Measurements from ENCODE around the gene KNSTRN. TPM values are rescaled to one million over a fixed set of nuclear protein-coding genes. Genes with fewer than 3 reads are reported as not detected.

The KNSTRN gene
- polyA plus RNA-seq, 2 of the 4 experiments (the other 2 are of a cell fraction): 48.0 to 50.3 TPM

DNA sequence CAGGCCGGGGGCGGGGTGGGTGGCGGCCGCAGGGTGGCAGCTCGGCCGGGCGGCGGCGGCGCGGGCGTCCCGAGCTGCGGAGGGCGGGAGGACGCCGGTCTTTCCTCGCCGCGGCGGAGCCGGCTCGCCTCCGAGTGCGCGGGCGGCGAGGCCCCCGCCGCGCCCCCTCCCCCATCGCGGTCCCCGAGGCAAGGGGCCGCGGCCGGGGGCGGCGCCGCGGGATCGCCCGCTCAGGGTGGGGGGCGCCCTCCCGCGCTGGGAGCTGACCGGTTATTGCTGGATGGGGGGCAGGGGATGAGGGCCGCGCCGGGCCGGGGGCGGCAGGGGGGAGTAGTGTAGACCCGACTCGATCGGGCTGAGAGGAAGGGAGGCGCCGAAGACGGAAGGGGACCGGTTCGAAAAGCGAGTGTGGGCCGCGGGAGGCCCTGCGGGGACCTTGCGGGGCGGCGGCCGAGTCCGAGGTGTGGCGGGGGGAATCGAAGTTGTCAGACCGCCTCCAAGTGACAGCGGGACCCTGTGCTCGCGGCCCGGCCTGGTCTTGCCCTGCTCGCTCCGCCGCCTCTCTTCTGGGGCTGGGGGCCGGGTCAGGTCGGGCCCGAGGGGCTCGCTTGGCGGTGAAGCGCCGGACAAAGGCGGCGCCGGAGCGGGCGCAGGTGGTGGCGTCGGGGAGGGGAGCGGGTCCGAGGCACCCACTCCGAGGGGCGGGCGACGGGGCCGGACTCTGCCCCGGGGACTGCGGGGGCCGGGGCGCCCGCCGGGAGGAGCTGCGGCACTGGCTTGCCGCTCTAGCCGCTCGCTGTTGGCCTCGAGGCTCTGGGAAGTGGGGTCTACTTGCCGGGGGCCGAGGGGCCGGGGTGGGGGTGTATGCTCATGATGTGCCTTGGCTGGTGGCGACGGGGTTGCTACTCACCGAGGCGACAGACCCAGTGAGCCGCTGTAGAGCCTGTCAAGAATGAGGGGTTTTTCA is 59.3 kb downstream of the KNSTRN start:
- Histone ChIP-seq H3K4me2 (peak overlapping the region; percentile 97), H3K4me1 (peaks cover 14% of the 10 kb centered on the region; the same call in 1 of the 3 replicates), H3K4me3 (peak overlapping the region; percentile 93), H3K27ac (peak overlapping the region; percentile 91 to 100), H3K9me3 (no peaks in the 10 kb centered on the region)
- WGBS (ENCODE audit: missing lambda C conversion rate): 89% methylated on average over 5 of the region's 119 CpGs
- ChIA-PET POLR2A (no interaction called here), CTCF (interaction anchor here (0.6 to 4.1 kb wide), 6 partner anchors 11 to 328 kb away, joined by 3 to 18 read pairs (median 6); no protein-coding TSS in a partner anchor)
- TF ChIP-seq, protein P1, sequence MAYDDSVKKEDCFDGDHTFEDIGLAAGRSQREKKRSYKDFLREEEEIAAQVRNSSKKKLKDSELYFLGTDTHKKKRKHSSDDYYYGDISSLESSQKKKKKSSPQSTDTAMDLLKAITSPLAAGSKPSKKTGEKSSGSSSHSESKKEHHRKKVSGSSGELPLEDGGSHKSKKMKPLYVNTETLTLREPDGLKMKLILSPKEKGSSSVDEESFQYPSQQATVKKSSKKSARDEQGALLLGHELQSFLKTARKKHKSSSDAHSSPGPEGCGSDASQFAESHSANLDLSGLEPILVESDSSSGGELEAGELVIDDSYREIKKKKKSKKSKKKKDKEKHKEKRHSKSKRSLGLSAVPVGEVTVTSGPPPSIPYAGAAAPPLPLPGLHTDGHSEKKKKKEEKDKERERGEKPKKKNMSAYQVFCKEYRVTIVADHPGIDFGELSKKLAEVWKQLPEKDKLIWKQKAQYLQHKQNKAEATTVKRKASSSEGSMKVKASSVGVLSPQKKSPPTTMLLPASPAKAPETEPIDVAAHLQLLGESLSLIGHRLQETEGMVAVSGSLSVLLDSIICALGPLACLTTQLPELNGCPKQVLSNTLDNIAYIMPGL (CRISPR knock-in tag; IDR thresholded peaks at IDR 0.05; ENCODE audit: borderline replicate concordance): no peak
- no peak for TF ChIP-seq ZFP36 (IDR thresholded peaks at IDR 0.05; ENCODE audit: borderline replicate concordance, partially characterized antibody)
- no peak for TF ChIP-seq CBX8 (IDR thresholded peaks at IDR 0.05)
- TF ChIP-seq, protein P2, sequence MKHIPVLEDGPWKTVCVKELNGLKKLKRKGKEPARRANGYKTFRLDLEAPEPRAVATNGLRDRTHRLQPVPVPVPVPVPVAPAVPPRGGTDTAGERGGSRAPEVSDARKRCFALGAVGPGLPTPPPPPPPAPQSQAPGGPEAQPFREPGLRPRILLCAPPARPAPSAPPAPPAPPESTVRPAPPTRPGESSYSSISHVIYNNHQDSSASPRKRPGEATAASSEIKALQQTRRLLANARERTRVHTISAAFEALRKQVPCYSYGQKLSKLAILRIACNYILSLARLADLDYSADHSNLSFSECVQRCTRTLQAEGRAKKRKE (CRISPR knock-in tag; IDR thresholded peaks at IDR 0.05; ENCODE audit: low read depth): no peak
- TF ChIP-seq FOSL2 (IDR thresholded peaks at IDR 0.05): no peak
- TF ChIP-seq FOSL2 (CRISPR knock-in tag; IDR thresholded peaks at IDR 0.05): no peak
- no peak for ATAC-seq
- DNase-seq (ENCODE audit: low read depth in 1 of 2, low spot score in 1 of 2): no peak
- FAIRE-seq: no peak

DNA sequence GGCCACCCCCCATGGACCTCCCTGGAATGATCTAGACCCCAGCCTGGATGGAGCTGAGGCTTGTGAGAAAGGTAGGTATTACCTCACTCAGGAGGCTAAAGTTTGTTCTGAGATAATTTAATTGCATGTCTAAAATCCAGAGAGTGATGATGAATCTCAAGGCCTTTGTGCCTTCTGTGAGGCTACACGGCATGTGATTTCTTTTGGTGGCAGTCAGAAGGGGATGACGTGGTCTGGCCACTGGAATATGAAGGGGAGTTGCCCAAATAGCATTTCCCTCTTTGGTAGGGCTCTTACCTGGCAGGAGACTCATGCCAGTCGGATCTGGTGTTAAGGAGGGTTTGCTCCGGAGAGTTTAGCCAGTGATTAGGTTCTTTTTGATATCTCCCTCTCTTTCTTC is 60.7 kb downstream of the KNSTRN start:
- Histone ChIP-seq H3K4me2 (no peak overlapping the region), H3K9me3 (no peaks in the 10 kb centered on the region), H3K4me3 (no peak overlapping the region), H3K27ac (no peak overlapping the region), H3K4me1 (peaks cover 6% of the 10 kb centered on the region; the same call in 1 of the 3 replicates)
- 84% methylated on average over 4 of the region's 4 CpGs for WGBS (ENCODE audit: missing lambda C conversion rate)
- FAIRE-seq (no peak), DNase-seq (ENCODE audit: low read depth in 1 of 2, low spot score in 1 of 2) (no peak), ATAC-seq (no peak)
- POLR2A ChIA-PET: no interaction called here
- CTCF ChIA-PET: interaction anchor here (0.8 to 1.4 kb wide), 3 partner anchors 9 to 64 kb away, joined by 3 to 4 read pairs (median 3); no protein-coding TSS in a partner anchor
- no peak for TF ChIP-seq MYC (IDR thresholded peaks at IDR 0.05; ENCODE audit: borderline replicate concordance, low read length)
- TF ChIP-seq, protein P3, sequence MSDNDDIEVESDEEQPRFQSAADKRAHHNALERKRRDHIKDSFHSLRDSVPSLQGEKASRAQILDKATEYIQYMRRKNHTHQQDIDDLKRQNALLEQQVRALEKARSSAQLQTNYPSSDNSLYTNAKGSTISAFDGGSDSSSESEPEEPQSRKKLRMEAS (IDR thresholded peaks at IDR 0.05): no peak
- TF ChIP-seq, protein P4, sequence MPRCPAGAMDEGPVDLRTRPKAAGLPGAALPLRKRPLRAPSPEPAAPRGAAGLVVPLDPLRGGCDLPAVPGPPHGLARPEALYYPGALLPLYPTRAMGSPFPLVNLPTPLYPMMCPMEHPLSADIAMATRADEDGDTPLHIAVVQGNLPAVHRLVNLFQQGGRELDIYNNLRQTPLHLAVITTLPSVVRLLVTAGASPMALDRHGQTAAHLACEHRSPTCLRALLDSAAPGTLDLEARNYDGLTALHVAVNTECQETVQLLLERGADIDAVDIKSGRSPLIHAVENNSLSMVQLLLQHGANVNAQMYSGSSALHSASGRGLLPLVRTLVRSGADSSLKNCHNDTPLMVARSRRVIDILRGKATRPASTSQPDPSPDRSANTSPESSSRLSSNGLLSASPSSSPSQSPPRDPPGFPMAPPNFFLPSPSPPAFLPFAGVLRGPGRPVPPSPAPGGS (IDR thresholded peaks at IDR 0.05): no peak
- no peak for TF ChIP-seq KDM1A (IDR thresholded peaks at IDR 0.05; ENCODE audit: low read depth)
- TF ChIP-seq, protein P1 (CRISPR knock-in tag; IDR thresholded peaks at IDR 0.05; ENCODE audit: borderline replicate concordance): no peak
- TF ChIP-seq, protein P2 (CRISPR knock-in tag; IDR thresholded peaks at IDR 0.05; ENCODE audit: low read depth): no peak
- TF ChIP-seq ZFP36 (IDR thresholded peaks at IDR 0.05; ENCODE audit: borderline replicate concordance, partially characterized antibody): no peak
- no peak for TF ChIP-seq NFE2L2 (conservative IDR thresholded peaks at IDR 0.05; ENCODE audit: low read length)
- no peak for TF ChIP-seq HOXA7 (CRISPR knock-in tag; IDR thresholded peaks at IDR 0.05)
- TF ChIP-seq, protein P5, sequence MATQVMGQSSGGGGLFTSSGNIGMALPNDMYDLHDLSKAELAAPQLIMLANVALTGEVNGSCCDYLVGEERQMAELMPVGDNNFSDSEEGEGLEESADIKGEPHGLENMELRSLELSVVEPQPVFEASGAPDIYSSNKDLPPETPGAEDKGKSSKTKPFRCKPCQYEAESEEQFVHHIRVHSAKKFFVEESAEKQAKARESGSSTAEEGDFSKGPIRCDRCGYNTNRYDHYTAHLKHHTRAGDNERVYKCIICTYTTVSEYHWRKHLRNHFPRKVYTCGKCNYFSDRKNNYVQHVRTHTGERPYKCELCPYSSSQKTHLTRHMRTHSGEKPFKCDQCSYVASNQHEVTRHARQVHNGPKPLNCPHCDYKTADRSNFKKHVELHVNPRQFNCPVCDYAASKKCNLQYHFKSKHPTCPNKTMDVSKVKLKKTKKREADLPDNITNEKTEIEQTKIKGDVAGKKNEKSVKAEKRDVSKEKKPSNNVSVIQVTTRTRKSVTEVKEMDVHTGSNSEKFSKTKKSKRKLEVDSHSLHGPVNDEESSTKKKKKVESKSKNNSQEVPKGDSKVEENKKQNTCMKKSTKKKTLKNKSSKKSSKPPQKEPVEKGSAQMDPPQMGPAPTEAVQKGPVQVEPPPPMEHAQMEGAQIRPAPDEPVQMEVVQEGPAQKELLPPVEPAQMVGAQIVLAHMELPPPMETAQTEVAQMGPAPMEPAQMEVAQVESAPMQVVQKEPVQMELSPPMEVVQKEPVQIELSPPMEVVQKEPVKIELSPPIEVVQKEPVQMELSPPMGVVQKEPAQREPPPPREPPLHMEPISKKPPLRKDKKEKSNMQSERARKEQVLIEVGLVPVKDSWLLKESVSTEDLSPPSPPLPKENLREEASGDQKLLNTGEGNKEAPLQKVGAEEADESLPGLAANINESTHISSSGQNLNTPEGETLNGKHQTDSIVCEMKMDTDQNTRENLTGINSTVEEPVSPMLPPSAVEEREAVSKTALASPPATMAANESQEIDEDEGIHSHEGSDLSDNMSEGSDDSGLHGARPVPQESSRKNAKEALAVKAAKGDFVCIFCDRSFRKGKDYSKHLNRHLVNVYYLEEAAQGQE (IDR thresholded peaks at IDR 0.05): no peak
- TF ChIP-seq JUN (IDR thresholded peaks at IDR 0.05): no peak
- no peak for TF ChIP-seq GATA3 (IDR thresholded peaks at IDR 0.05; ENCODE audit: borderline replicate concordance)
- TF ChIP-seq, protein P6, sequence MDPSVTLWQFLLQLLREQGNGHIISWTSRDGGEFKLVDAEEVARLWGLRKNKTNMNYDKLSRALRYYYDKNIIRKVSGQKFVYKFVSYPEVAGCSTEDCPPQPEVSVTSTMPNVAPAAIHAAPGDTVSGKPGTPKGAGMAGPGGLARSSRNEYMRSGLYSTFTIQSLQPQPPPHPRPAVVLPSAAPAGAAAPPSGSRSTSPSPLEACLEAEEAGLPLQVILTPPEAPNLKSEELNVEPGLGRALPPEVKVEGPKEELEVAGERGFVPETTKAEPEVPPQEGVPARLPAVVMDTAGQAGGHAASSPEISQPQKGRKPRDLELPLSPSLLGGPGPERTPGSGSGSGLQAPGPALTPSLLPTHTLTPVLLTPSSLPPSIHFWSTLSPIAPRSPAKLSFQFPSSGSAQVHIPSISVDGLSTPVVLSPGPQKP (IDR thresholded peaks at IDR 0.05; ENCODE audit: low read depth, low read length): no peak
- TF ChIP-seq FOXS1 (CRISPR knock-in tag; IDR thresholded peaks at IDR 0.05): no peak
- TF ChIP-seq HDAC2 (IDR thresholded peaks at IDR 0.05): no peak

All from A549 (cell line).